Measurements from ENCODE around the gene LRRC8A. TPM values are rescaled to one million over a fixed set of nuclear protein-coding genes. Genes with fewer than 3 reads are reported as not detected.

LRRC8A gene
- total and polyA plus RNA-seq, 2 of the 8 experiments (the other 6 are each of a cell fraction or from before 2014, with no cell fraction given): 103 to 111 TPM

- TF ChIP-seq CHD7 (IDR thresholded peaks at IDR 0.05; ENCODE audit: insufficient replicate concordance, low read length) (no peak), RAD21 (IDR thresholded peaks at IDR 0.05 in 1 of 2, conservative IDR thresholded peaks at IDR 0.05 in 1 of 2; ENCODE audit: low read depth in 2 of 2, low read length in 2 of 2) (no peak), BRCA1 (IDR thresholded peaks at IDR 0.05; ENCODE audit: low read depth, low read length) (no peak), BCL11A (IDR thresholded peaks at IDR 0.05; ENCODE audit: low read depth in 2 of 2, low read length in 2 of 2) (no peak), GTF2F1 (IDR thresholded peaks at IDR 0.05; ENCODE audit: borderline replicate concordance, low read depth, low read length) (no peak), CEBPB (IDR thresholded peaks at IDR 0.05; ENCODE audit: low read depth, low read length) (no peak), RXRA (IDR thresholded peaks at IDR 0.05; ENCODE audit: insufficient read depth, low read depth, low read length) (no peak), CBX8 (IDR thresholded peaks at IDR 0.05; ENCODE audit: borderline replicate concordance, low read depth, low read length) (no peak)
- TF ChIP-seq, protein P1, sequence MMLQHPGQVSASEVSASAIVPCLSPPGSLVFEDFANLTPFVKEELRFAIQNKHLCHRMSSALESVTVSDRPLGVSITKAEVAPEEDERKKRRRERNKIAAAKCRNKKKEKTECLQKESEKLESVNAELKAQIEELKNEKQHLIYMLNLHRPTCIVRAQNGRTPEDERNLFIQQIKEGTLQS (IDR thresholded peaks at IDR 0.05; ENCODE audit: insufficient read depth, low read depth, low read length): no peak
Observed at GRCh38 chr9:128836509-128837145, 45.3 kb upstream of the LRRC8A start (continued).
